Tibial nerve (tissue), 4 donors: Measurements from ENCODE around the gene PRKCH. TPM values are rescaled to one million over a fixed set of nuclear protein-coding genes. Genes with fewer than 3 reads are reported as not detected.
A peak's percentile ranks its signal among the peaks of the same experiment; 100 is the strongest.

Source experiments
- DNase-seq, 2 donors: peaks; one replicate each; pipeline ENCODE4 v3.0.0-alpha.2; 2019; ENCODE audit warnings: low spot score in 2 of 2
- H3K27ac ChIP-seq, 4 donors: fragments of 200-600 bp; sonication (generic) in 3 of 4; one replicate each; pipeline ENCODE4 v1.5.1; 2017 to 2019; ENCODE audit warnings: mild to moderate bottlenecking in 1 of 4
- H3K27me3 ChIP-seq, 2 donors: fragments of 200-600 bp; sonication (generic) in 1 of 2; one replicate each; pipeline versions ENCODE4 v1.5.1 to v1.6.0; 2017 to 2019
- H3K36me3 ChIP-seq, 3 donors: fragments of 200-600 bp; sonication (generic); one replicate each; pipeline ENCODE4 v1.5.1; 2018 to 2019
- H3K4me1 ChIP-seq, 4 donors: fragments of 200-600 bp; sonication (generic) in 3 of 4; one replicate each; pipeline ENCODE4 v1.5.1; 2017 to 2019
- H3K4me3 ChIP-seq, 4 donors: fragments of 200-600 bp; sonication (generic) in 3 of 4; one replicate each; pipeline ENCODE4 v1.5.1; 2017 to 2019; ENCODE audit warnings: mild to moderate bottlenecking in 1 of 4, moderate library complexity in 1 of 4
- H3K9me3 ChIP-seq, 4 donors: fragments of 200-600 bp; sonication (generic) in 3 of 4; one replicate each; pipeline ENCODE4 v1.5.1; 2017 to 2019
- CTCF ChIP-seq, 5 experiments: fragments of 200-600 bp in 3 of 5; fragments of 450-650 bp in 2 of 5; sonication (generic) in 3 of 5; IDR thresholded peaks; one replicate each; pipeline ENCODE4 v1.5.1; 2016 to 2019; ENCODE audit warnings: antibody characterized with exemption in 5 of 5, mild to moderate bottlenecking in 3 of 5, moderate library complexity in 2 of 5
- EP300 ChIP-seq, 2 donors: sonication (generic); formaldehyde crosslinking; IDR thresholded peaks; one replicate each; pipeline ENCODE4 v1.6.1; 2017; ENCODE audit warnings: antibody characterized with exemption in 2 of 2, mild to moderate bottlenecking in 1 of 2
- POLR2A ChIP-seq, 2 donors: fragments of 450-650 bp; IDR thresholded peaks; one replicate each; pipeline ENCODE4 v1.6.1; 2017; ENCODE audit warnings: antibody characterized with exemption in 2 of 2, mild to moderate bottlenecking in 2 of 2, moderate library complexity in 2 of 2
- WGBS, 2 donors: methylation state at CpG; one replicate each; pipeline ENCODE4 v1.1.5; 2018; 5-methylcytosine and 5-hydroxymethylcytosine counted together
- total RNA-seq, 4 donors: library from RNA; depleted of rRNA; stranded (reverse); fragments of >200 nt; gene quantifications; one replicate each; pipeline ENCODE4 v1.1.0, GENCODE V29; 2016

Gene PRKCH
- total RNA-seq, 4 donors from 2014 or later: 26.4 to 33.9 (median 29.2) TPM

DNA sequence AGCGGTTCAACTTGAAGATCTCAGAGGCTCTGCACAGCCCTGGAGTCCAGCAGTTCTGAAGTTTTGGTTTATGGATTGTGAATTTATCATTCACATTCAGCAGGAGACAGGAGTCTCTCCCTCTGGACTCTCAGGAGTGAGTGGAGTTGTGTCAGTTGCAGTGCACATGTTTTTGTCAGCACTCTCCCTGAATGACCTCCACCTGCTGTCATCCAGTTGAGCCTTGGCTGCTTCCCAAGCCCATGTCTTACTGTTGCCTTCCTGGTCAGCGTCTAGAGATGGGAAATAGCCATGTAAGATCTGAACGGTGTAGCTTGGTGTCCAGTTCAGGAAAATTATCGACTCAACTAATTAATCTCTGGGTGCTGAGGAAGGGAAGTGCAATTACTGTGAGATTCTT, 133.2 kb downstream of the PRKCH start:
- Histone ChIP-seq H3K36me3 (peaks cover 0 to 13% (median 0%) of the 10 kb centered on the region in 3 donors), H3K4me3 (no peak overlapping the region), H3K27ac (no peak overlapping the region), H3K4me1 (no peaks in the 10 kb centered on the region), H3K9me3 (no peaks in the 10 kb centered on the region), H3K27me3 (no peaks in the 10 kb centered on the region)
- DNase-seq: no peak
- 79 to 85% methylated on average over 4 of the region's 4 CpGs for WGBS, 2 donors
- no peak for TF ChIP-seq POLR2A (IDR thresholded peaks at IDR 0.05)
- TF ChIP-seq CTCF (IDR thresholded peaks at IDR 0.05): no peak
- TF ChIP-seq EP300 (IDR thresholded peaks at IDR 0.05): peak in 1 of 2 donors; percentile 8

- H3K36me3 ChIP-seq: peaks cover 0 to 13% (median 0%) of the 10 kb centered on the region in 3 donors
- H3K4me1 ChIP-seq: no peaks in the 10 kb centered on the region
- no peak for DNase-seq
- TF ChIP-seq EP300 (IDR thresholded peaks at IDR 0.05): no peak
- no peak for TF ChIP-seq POLR2A (IDR thresholded peaks at IDR 0.05)
- no peak for TF ChIP-seq CTCF (IDR thresholded peaks at IDR 0.05)
- 86 to 89% methylated on average over 6 of the region's 6 CpGs for WGBS, 2 donors
- no peak overlapping the region for H3K4me3 ChIP-seq
- no peak overlapping the region for H3K27ac ChIP-seq
- H3K9me3 ChIP-seq: no peaks in the 10 kb centered on the region
- no peaks in the 10 kb centered on the region for H3K27me3 ChIP-seq
Measured at GRCh38 chr14:61455351-61455750, 134.0 kb downstream of the PRKCH start.

- no peaks in the 10 kb centered on the region for H3K4me1 ChIP-seq
- peaks cover 0 to 13% (median 0%) of the 10 kb centered on the region in 3 donors for H3K36me3 ChIP-seq
- no peaks in the 10 kb centered on the region for H3K27me3 ChIP-seq
- DNase-seq: peak; percentile 75 to 95
- H3K27ac ChIP-seq: no peak overlapping the region
- H3K4me3 ChIP-seq: no peak overlapping the region
- TF ChIP-seq CTCF (IDR thresholded peaks at IDR 0.05) (peak; percentile 61 to 85 (median 77)), POLR2A (IDR thresholded peaks at IDR 0.05) (no peak), EP300 (IDR thresholded peaks at IDR 0.05) (peak in 1 of 2 donors; percentile 13)
- WGBS, 2 donors: 40% methylated on average over 12 of the region's 12 CpGs
- H3K9me3 ChIP-seq: no peaks in the 10 kb centered on the region
Measured at GRCh38 chr14:61456720-61457119, 135.3 kb downstream of the PRKCH start.

GRCh38 chr14:61458766-61459165, 137.4 kb downstream of the PRKCH start:
- DNase-seq: no peak
- H3K27ac ChIP-seq: no peak overlapping the region
- H3K27me3 ChIP-seq: no peaks in the 10 kb centered on the region
- H3K36me3 ChIP-seq: peaks cover 0 to 13% (median 0%) of the 10 kb centered on the region in 3 donors
- no peaks in the 10 kb centered on the region for H3K4me1 ChIP-seq
- no peak overlapping the region for H3K4me3 ChIP-seq
- H3K9me3 ChIP-seq: no peaks in the 10 kb centered on the region
- TF ChIP-seq EP300 (IDR thresholded peaks at IDR 0.05) (no peak), POLR2A (IDR thresholded peaks at IDR 0.05) (no peak), CTCF (IDR thresholded peaks at IDR 0.05) (no peak)

GRCh38 chr14:61459229-61459628, 137.8 kb downstream of the PRKCH start:
- TF ChIP-seq POLR2A (IDR thresholded peaks at IDR 0.05): no peak
- TF ChIP-seq EP300 (IDR thresholded peaks at IDR 0.05): no peak
- TF ChIP-seq CTCF (IDR thresholded peaks at IDR 0.05): no peak
- 84 to 91% methylated on average over 6 of the region's 6 CpGs for WGBS, 2 donors
- no peaks in the 10 kb centered on the region for H3K27me3 ChIP-seq
- peaks cover 0 to 13% (median 0%) of the 10 kb centered on the region in 3 donors for H3K36me3 ChIP-seq
- H3K9me3 ChIP-seq: no peaks in the 10 kb centered on the region
- DNase-seq: no peak
- no peak overlapping the region for H3K4me3 ChIP-seq
- H3K4me1 ChIP-seq: no peaks in the 10 kb centered on the region
- H3K27ac ChIP-seq: no peak overlapping the region
